Neural progenitor cell (in vitro differentiated cells): ENCODE measurements around the gene CPXM2. TPM values are rescaled to one million over a fixed set of nuclear protein-coding genes. Genes with fewer than 3 reads are reported as not detected.

ENCODE experiments used
- DNase-seq: peaks from one replicate; pipeline ENCODE4 v3.0.0-alpha.2; 2016; ENCODE audit warnings: low spot score
- H2AFZ ChIP-seq: fragments of 200-600 bp; sonication (generic); replicated peaks from 2 replicates; pipeline ENCODE4 v1.6.1; 2016; ENCODE audit warnings: antibody characterized with exemption
- H3F3A ChIP-seq: fragments of 200-600 bp; sonication (generic); 2 replicates; pipeline ENCODE4 v1.6.1; 2016; ENCODE audit warnings: antibody characterized with exemption, low read depth
- H3K27ac ChIP-seq: fragments of 200-600 bp; sonication (generic); 2 replicates; pipeline ENCODE4 v1.5.1; 2016; ENCODE audit warnings: mild to moderate bottlenecking
- H3K27me3 ChIP-seq: fragments of 200-600 bp; sonication (generic); 2 replicates; pipeline ENCODE4 v1.6.1; 2016; ENCODE audit warnings: mild to moderate bottlenecking, moderate library complexity
- H3K36me3 ChIP-seq: fragments of 200-600 bp; sonication (generic); 2 replicates; pipeline ENCODE4 v1.5.1; 2016
- H3K4me1 ChIP-seq: fragments of 200-600 bp; sonication (generic); 2 replicates; pipeline ENCODE4 v1.6.1; 2016; ENCODE audit warnings: mixed run types
- H3K4me2 ChIP-seq: fragments of 200-600 bp; sonication (generic); 2 replicates; pipeline ENCODE4 v1.6.1; 2016
- H3K4me3 ChIP-seq: fragments of 200-600 bp; sonication (generic); 2 replicates; pipeline ENCODE4 v1.5.1; 2016
- H3K79me2 ChIP-seq: fragments of 200-600 bp; sonication (generic); 2 replicates; pipeline ENCODE4 v1.6.1; 2016; ENCODE audit warnings: low read depth
- H3K9ac ChIP-seq: fragments of 200-600 bp; sonication (generic); 2 replicates; pipeline ENCODE4 v1.6.1; 2016
- H3K9me3 ChIP-seq: fragments of 200-600 bp; sonication (generic); 2 replicates; pipeline ENCODE4 v1.5.1; 2016; ENCODE audit warnings: low read depth
- H4K20me1 ChIP-seq: fragments of 200-600 bp; sonication (generic); 2 replicates; pipeline ENCODE4 v1.6.1; 2016; ENCODE audit warnings: low read depth
- H3K27ac Mint-ChIP-seq: 3 replicates; pipeline ENCODE4 v1.8.0; 2021; ENCODE audit warnings: mixed read lengths
- H3K27me3 Mint-ChIP-seq: 2 replicates; pipeline ENCODE4 v1.8.0; 2022; ENCODE audit warnings: low read depth, mild to moderate bottlenecking, inconsistent platforms, moderate library complexity, mixed read lengths; ENCODE audit not compliant: insufficient read depth
- H3K36me3 Mint-ChIP-seq: 3 replicates; pipeline ENCODE4 v1.8.0; 2021; ENCODE audit warnings: mixed read lengths
- H3K4me1 Mint-ChIP-seq: 3 replicates; pipeline ENCODE4 v1.8.0; 2021; ENCODE audit warnings: mixed read lengths
- H3K4me3 Mint-ChIP-seq: 3 replicates; pipeline ENCODE4 v1.8.0; 2021; ENCODE audit warnings: mild to moderate bottlenecking, moderate library complexity, mixed read lengths
- H3K9me3 Mint-ChIP-seq: 3 replicates; pipeline ENCODE4 v1.8.0; 2020; ENCODE audit warnings: mixed read lengths
- CTCF ChIP-seq: fragments of 200-600 bp; sonication (generic); IDR thresholded peaks from 2 replicates; pipeline ENCODE4 v1.5.1; 2017; ENCODE audit warnings: antibody characterized with exemption, mild to moderate bottlenecking
- EZH2 ChIP-seq: fragments of 200-600 bp; sonication (generic); IDR thresholded peaks from 2 replicates; pipeline ENCODE4 v1.6.1; 2017; ENCODE audit warnings: antibody characterized with exemption, mild to moderate bottlenecking, moderate library complexity
- EZH2phosphoT487 ChIP-seq: fragments of 200-600 bp; sonication (generic); IDR thresholded peaks from 2 replicates; pipeline ENCODE4 v1.6.1; 2017; ENCODE audit warnings: antibody characterized with exemption
- total RNA-seq: library from RNA; depleted of rRNA; stranded (reverse); fragments of >200 nt; gene quantifications from 2 replicates; pipeline ENCODE4 v1.2.3, GENCODE V29; 2015; ENCODE audit warnings: low replicate concordance

The CPXM2 gene
- total RNA-seq, 1 donor from 2014 or later = not detected

- no peak overlapping the region for H3K27ac Mint-ChIP-seq
- H3K27me3 ChIP-seq = no peaks in the 10 kb centered on the region
- H3K4me1 Mint-ChIP-seq = no peaks in the 10 kb centered on the region
- no peak for DNase-seq
- no peak overlapping the region for H3K27ac ChIP-seq
- no peak overlapping the region for H3K9ac ChIP-seq
- no peak for TF ChIP-seq EZH2phosphoT487
- TF ChIP-seq CTCF = no peak
- TF ChIP-seq EZH2 = no peak
- peaks cover 5% of the 10 kb centered on the region for H3K4me1 ChIP-seq
- no peak overlapping the region for H3K4me3 ChIP-seq
- no peak overlapping the region for H2AFZ ChIP-seq
- H3K27me3 Mint-ChIP-seq = peaks cover 3% of the 10 kb centered on the region
- H3K9me3 ChIP-seq = no peaks in the 10 kb centered on the region
- H3K4me3 Mint-ChIP-seq = no peak overlapping the region
- H3F3A ChIP-seq = no peaks in the 10 kb centered on the region
- no peak overlapping the region for H3K4me2 ChIP-seq
- H3K36me3 Mint-ChIP-seq = no peaks in the 10 kb centered on the region
- H3K36me3 ChIP-seq = no peaks in the 10 kb centered on the region
- no peaks in the 10 kb centered on the region for H3K79me2 ChIP-seq
- H4K20me1 ChIP-seq = no peaks in the 10 kb centered on the region
- H3K9me3 Mint-ChIP-seq = peaks cover 1% of the 10 kb centered on the region
These were observed 8.7 kb downstream of the CPXM2 start for GRCh38 chr10:123882681-123883445.

GRCh38 chr10:123882177-123882576 lies 9.4 kb downstream of the CPXM2 start:
- no peak for DNase-seq
- peaks cover 5% of the 10 kb centered on the region for H3K4me1 ChIP-seq
- H3K27me3 Mint-ChIP-seq = peaks cover 3% of the 10 kb centered on the region
- H3K9ac ChIP-seq = no peak overlapping the region
- H3K27ac Mint-ChIP-seq = no peak overlapping the region
- TF ChIP-seq EZH2 (no peak), EZH2phosphoT487 (no peak), CTCF (no peak)
- no peaks in the 10 kb centered on the region for H3K9me3 ChIP-seq
- H3K36me3 ChIP-seq = no peaks in the 10 kb centered on the region
- no peaks in the 10 kb centered on the region for H3K27me3 ChIP-seq
- H3K4me1 Mint-ChIP-seq = no peaks in the 10 kb centered on the region
- no peak overlapping the region for H2AFZ ChIP-seq
- no peak overlapping the region for H3K4me3 Mint-ChIP-seq
- H4K20me1 ChIP-seq = no peaks in the 10 kb centered on the region
- H3K9me3 Mint-ChIP-seq = peaks cover 3% of the 10 kb centered on the region
- H3F3A ChIP-seq = no peaks in the 10 kb centered on the region
- no peak overlapping the region for H3K27ac ChIP-seq
- H3K36me3 Mint-ChIP-seq = no peaks in the 10 kb centered on the region
- no peak overlapping the region for H3K4me2 ChIP-seq
- H3K4me3 ChIP-seq = no peak overlapping the region
- no peaks in the 10 kb centered on the region for H3K79me2 ChIP-seq

- H3K27me3 ChIP-seq = no peaks in the 10 kb centered on the region
- no peaks in the 10 kb centered on the region for H3K36me3 ChIP-seq
- H3K36me3 Mint-ChIP-seq = no peaks in the 10 kb centered on the region
- H3K4me3 ChIP-seq = no peak overlapping the region
- no peak overlapping the region for H3K27ac ChIP-seq
- H3K4me1 ChIP-seq = no peaks in the 10 kb centered on the region
- no peaks in the 10 kb centered on the region for H4K20me1 ChIP-seq
- peaks cover 3% of the 10 kb centered on the region for H3K27me3 Mint-ChIP-seq
- H3K9me3 ChIP-seq = no peaks in the 10 kb centered on the region
- H3K4me1 Mint-ChIP-seq = no peaks in the 10 kb centered on the region
- H3K4me2 ChIP-seq = no peak overlapping the region
- no peak for DNase-seq
- no peak overlapping the region for H2AFZ ChIP-seq
- no peak overlapping the region for H3K9ac ChIP-seq
- peaks cover 3% of the 10 kb centered on the region for H3K9me3 Mint-ChIP-seq
- TF ChIP-seq CTCF (no peak), EZH2phosphoT487 (no peak), EZH2 (no peak)
- H3F3A ChIP-seq = no peaks in the 10 kb centered on the region
- H3K4me3 Mint-ChIP-seq = no peak overlapping the region
- H3K27ac Mint-ChIP-seq = peak overlapping the region; percentile 34
- no peaks in the 10 kb centered on the region for H3K79me2 ChIP-seq
These were observed 11.9 kb downstream of the CPXM2 start for GRCh38 chr10:123879606-123880257.
